Measurements from ENCODE around the gene INTU.

The INTU gene

GRCh38 chr4:127622921-127623796 lies 9.6 kb upstream of the INTU start:
- H3K9ac ChIP-seq (ENCODE audit: low read length) = no peak overlapping the region
- peak overlapping the region; percentile 30 for H3K4me2 ChIP-seq (ENCODE audit: low read depth, low read length)
- H3K9me2 ChIP-seq (replicated peaks; ENCODE audit: insufficient read depth, low read length) = no peaks in the 10 kb centered on the region
- peak overlapping the region; percentile 57 for H2AFZ ChIP-seq (ENCODE audit: low read length)
- no peaks in the 10 kb centered on the region for H3K27me3 ChIP-seq (replicated peaks; ENCODE audit: insufficient read depth, low read length)
- H3F3A ChIP-seq (ENCODE audit: insufficient read depth, low read length) = no peaks in the 10 kb centered on the region
- TF ChIP-seq CTCF (IDR thresholded peaks at IDR 0.05; ENCODE audit: low read length) (no peak), EZH2phosphoT487 (IDR thresholded peaks at IDR 0.05; ENCODE audit: low read length) (no peak), EZH2 (optimal IDR thresholded peaks at IDR 0.05; ENCODE audit: low read depth, low read length) (no peak)
- peak overlapping the region; percentile 45 for H3K4me3 ChIP-seq (ENCODE audit: low read length)
- H3K27ac ChIP-seq (ENCODE audit: low read length) = no peak overlapping the region
- no peaks in the 10 kb centered on the region for H3K79me2 ChIP-seq (ENCODE audit: low read length)
- H3K9me3 ChIP-seq (replicated peaks; ENCODE audit: insufficient read depth, low read length) = no peaks in the 10 kb centered on the region
- no peaks in the 10 kb centered on the region for H3K36me3 ChIP-seq (replicated peaks; ENCODE audit: insufficient read depth, low read length)
- H4K20me1 ChIP-seq (ENCODE audit: insufficient read depth, low read length) = no peaks in the 10 kb centered on the region
- DNase-seq = no peak
- H3K4me1 ChIP-seq (ENCODE audit: low read length) = no peaks in the 10 kb centered on the region

DNA sequence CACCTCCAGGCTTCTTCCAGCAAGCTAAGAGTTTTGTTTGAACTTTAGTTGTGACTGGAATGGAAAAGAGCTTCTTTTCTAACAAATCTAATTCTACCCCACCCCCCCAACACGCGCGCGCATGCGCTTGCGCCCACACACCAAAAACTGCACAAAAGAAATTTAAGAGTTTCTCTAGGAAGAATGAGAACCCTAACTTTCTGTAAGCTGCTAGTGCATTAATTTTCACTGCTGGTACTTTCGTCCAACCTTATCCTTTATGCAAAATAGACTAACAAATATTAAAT lies 9.0 kb upstream of the INTU start:
- H2AFZ ChIP-seq (ENCODE audit: low read length) = peak overlapping the region; percentile 57; the same call in 1 of the 2 replicates
- H4K20me1 ChIP-seq (ENCODE audit: insufficient read depth, low read length) = no peaks in the 10 kb centered on the region
- H3K79me2 ChIP-seq (ENCODE audit: low read length) = no peaks in the 10 kb centered on the region
- no peaks in the 10 kb centered on the region for H3K36me3 ChIP-seq (replicated peaks; ENCODE audit: insufficient read depth, low read length)
- H3K27ac ChIP-seq (ENCODE audit: low read length) = no peak overlapping the region
- H3K9ac ChIP-seq (ENCODE audit: low read length) = no peak overlapping the region
- H3K4me2 ChIP-seq (ENCODE audit: low read depth, low read length) = peak overlapping the region; percentile 30
- no peaks in the 10 kb centered on the region for H3K9me2 ChIP-seq (replicated peaks; ENCODE audit: insufficient read depth, low read length)
- TF ChIP-seq EZH2phosphoT487 (IDR thresholded peaks at IDR 0.05; ENCODE audit: low read length) = no peak
- no peaks in the 10 kb centered on the region for H3F3A ChIP-seq (ENCODE audit: insufficient read depth, low read length)
- peak overlapping the region; percentile 45 for H3K4me3 ChIP-seq (ENCODE audit: low read length)
- no peaks in the 10 kb centered on the region for H3K9me3 ChIP-seq (replicated peaks; ENCODE audit: insufficient read depth, low read length)
- H3K4me1 ChIP-seq (ENCODE audit: low read length) = no peaks in the 10 kb centered on the region
- no peak for DNase-seq
- H3K27me3 ChIP-seq (replicated peaks; ENCODE audit: insufficient read depth, low read length) = no peaks in the 10 kb centered on the region

DNA sequence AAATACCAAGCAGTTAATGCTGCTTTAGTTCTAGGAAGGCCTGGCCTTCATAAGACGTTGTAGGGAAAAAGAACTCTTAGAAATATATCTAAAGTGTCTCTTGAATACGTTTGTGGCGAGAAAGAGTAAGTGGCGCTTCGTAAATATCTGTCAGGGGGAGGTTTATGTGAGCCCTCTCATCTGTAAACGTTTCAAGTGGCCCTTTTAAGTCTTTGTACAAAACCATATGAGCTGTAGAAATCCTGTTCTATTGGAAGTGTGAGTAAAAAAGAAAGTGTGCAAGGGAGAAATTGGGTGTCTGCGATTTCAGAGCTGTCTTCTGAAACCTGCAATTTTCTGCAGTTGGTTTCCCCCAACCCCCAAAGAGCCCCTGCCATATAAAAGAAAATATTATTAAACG lies 8.6 kb upstream of the INTU start:
- Histone ChIP-seq H2AFZ (ENCODE audit: low read length) (peak overlapping the region; percentile 57; the same call in 1 of the 2 replicates), H3K9ac (ENCODE audit: low read length) (no peak overlapping the region), H3K27me3 (replicated peaks; ENCODE audit: insufficient read depth, low read length) (no peaks in the 10 kb centered on the region), H4K20me1 (ENCODE audit: insufficient read depth, low read length) (no peaks in the 10 kb centered on the region), H3K27ac (ENCODE audit: low read length) (no peak overlapping the region), H3K9me2 (replicated peaks; ENCODE audit: insufficient read depth, low read length) (no peaks in the 10 kb centered on the region), H3K4me3 (ENCODE audit: low read length) (0 out of 2 replicates have a peak overlapping the region, but pooled peaks have one; percentile 45), H3K9me3 (replicated peaks; ENCODE audit: insufficient read depth, low read length) (no peaks in the 10 kb centered on the region), H3K79me2 (ENCODE audit: low read length) (no peaks in the 10 kb centered on the region), H3K36me3 (replicated peaks; ENCODE audit: insufficient read depth, low read length) (no peaks in the 10 kb centered on the region), H3K4me2 (ENCODE audit: low read depth, low read length) (peak overlapping the region; percentile 30; the same call in 1 of the 2 replicates), H3K4me1 (ENCODE audit: low read length) (no peaks in the 10 kb centered on the region), H3F3A (ENCODE audit: insufficient read depth, low read length) (no peaks in the 10 kb centered on the region)
- DNase-seq = no peak
- TF ChIP-seq EZH2phosphoT487 (IDR thresholded peaks at IDR 0.05; ENCODE audit: low read length) (no peak), EZH2 (optimal IDR thresholded peaks at IDR 0.05; ENCODE audit: low read depth, low read length) (no peak), CTCF (IDR thresholded peaks at IDR 0.05; ENCODE audit: low read length) (no peak)

- Histone ChIP-seq H3F3A (ENCODE audit: insufficient read depth, low read length) (no peaks in the 10 kb centered on the region), H3K27me3 (replicated peaks; ENCODE audit: insufficient read depth, low read length) (no peaks in the 10 kb centered on the region), H4K20me1 (ENCODE audit: insufficient read depth, low read length) (no peaks in the 10 kb centered on the region), H3K4me1 (ENCODE audit: low read length) (no peaks in the 10 kb centered on the region), H3K9ac (ENCODE audit: low read length) (no peak overlapping the region), H3K4me2 (ENCODE audit: low read depth, low read length) (no peak overlapping the region), H3K36me3 (replicated peaks; ENCODE audit: insufficient read depth, low read length) (no peaks in the 10 kb centered on the region), H3K27ac (ENCODE audit: low read length) (no peak overlapping the region), H3K4me3 (ENCODE audit: low read length) (no peak overlapping the region), H3K9me3 (replicated peaks; ENCODE audit: insufficient read depth, low read length) (no peaks in the 10 kb centered on the region), H2AFZ (ENCODE audit: low read length) (no peak overlapping the region), H3K79me2 (ENCODE audit: low read length) (no peaks in the 10 kb centered on the region), H3K9me2 (replicated peaks; ENCODE audit: insufficient read depth, low read length) (no peaks in the 10 kb centered on the region)
- no peak for DNase-seq
- TF ChIP-seq EZH2 (optimal IDR thresholded peaks at IDR 0.05; ENCODE audit: low read depth, low read length) (no peak), EZH2phosphoT487 (IDR thresholded peaks at IDR 0.05; ENCODE audit: low read length) (no peak), CTCF (IDR thresholded peaks at IDR 0.05; ENCODE audit: low read length) (no peak)
Observed at GRCh38 chr4:127629371-127629770, 3.4 kb upstream of the INTU start.
